Stimulated activated CD4-positive, alpha-beta T cell treated with anti-CD3 and anti-CD28 coated beads, TNF-alpha, amount 100 ng/mL, for 1 hour (primary cell): Measurements from ENCODE around the gene RERE.

Source experiments
- DNase-seq, 3 donors: peaks; one replicate each; pipeline ENCODE4 v3.0.0-alpha.2; 2020; ENCODE audit warnings: low read depth in 3 of 3, low spot score in 1 of 3

Gene RERE

DNA sequence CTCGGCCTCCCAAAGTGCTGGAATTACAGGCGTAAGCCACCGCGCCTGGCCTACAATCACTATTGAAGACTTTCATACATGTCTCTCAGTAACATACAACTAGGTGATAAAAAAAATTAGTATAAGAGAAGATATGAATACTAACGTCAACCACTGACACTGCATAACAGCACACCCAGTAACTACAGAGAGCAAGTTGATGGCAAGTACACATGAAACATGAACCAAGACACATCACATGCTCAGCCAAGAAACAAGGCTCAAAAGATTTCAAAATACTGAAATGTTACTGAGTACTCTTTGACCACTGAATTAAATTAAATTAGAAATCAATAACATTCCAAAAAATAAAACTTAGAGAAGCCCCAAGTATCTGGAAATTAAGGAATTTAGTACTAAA, 331.4 kb downstream of the RERE start:
- DNase-seq: no peak

DNA sequence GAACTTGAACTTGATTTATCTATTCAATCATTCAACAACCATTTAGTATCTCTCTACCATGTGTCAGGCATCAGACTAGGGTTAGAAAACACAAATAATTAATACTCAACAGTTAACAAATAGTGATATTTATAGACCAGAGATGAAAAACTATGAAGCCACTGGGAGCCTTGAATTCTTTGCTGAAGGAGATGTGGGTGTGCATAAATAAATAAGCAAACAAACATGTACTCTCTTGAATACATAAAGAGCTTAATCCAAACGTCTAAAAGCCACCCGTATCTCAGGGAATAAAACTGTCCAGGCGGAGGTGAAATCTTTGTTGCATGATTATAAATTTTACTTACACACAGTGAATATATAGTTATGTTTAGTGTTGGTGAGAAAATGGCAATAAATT, 333.9 kb downstream of the RERE start:
- no peak for DNase-seq

DNA sequence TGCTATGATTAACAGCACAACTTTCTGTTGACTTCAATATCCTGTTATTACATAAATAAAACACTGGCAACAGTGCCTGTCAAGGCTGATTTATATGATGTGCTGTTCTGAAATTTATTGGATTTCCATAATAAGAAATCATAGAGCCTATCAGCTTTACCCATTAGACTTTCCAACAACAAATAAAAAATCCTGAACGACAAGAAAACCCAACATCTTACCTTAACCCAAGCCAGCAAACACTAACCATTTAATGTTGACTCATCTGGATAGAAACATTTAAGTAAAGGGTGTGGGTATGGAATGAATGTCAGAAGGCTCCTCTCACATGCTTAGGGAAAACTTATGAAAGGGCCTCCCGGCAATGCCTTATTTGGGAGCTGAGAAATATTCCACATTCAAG, 334.5 kb downstream of the RERE start:
- no peak for DNase-seq

DNA sequence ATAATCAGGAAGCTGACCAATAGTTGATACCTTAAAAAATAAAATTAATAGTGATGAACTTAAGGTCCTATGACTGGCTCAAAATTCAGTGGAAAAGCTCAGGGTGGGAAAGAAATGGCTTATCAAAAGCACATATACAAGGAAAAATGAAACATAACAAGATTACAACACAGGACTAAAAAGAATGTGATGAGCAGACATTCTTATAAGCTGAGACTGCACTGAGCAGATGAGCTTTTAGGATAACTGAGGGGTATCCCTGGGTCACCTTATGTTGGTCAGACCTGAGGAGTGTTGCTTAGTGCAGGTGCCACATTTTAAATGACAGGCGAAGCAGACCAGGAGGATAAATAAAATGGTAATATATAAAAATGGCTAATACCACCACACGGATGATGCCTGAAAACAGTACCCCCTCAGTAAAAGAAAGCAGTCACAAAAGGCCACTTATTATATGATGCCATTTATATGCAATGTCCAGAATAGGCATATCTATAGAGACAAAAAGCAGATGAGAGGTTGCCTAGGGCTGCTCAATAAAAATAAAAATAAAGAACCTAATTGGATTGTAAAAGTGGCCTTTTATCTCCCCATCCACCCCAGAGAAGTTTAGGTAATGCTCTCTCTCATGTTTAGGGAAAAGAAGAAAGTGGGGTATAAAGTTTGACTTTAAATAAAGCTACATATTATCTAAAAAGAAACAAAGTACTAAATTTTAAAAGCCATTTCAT, 335.6 kb downstream of the RERE start:
- no peak for DNase-seq

DNA sequence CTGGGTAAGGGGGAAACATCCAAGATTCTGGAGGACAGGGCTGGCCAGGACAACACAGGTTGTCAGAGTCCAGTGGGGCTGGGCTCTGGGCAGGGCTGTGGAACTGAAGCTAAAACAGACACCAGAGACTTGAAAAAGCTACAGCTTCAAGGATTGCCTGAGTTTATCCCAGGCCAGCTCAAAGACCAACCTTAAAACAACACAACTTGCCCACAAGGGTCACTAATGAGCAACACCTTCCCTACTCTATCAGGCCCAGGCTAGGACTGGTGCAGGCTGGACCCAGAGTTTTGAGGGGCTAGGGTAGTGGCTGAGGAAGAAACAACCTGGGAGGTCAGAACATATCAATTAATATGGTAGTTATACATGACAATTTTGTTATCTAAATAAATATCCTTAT, 338.9 kb downstream of the RERE start:
- no peak for DNase-seq

DNA sequence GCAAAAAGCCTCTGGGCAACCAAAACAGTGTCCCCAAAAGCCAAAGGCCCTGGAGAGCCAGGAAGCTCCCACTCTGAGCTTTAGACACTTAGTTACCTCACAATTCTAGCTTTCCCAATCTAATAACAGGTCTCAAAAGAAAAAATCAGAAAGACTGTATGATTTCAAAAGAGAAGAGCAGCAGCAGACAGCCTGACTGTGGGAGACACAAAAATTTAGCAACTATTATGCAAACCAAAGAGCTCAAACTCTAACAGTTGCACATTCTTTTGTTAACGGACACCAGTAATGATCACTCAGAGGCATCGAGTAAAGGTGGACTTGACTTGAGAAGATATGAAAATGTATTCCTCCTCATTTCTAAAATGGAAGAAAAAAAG, 339.5 kb downstream of the RERE start:
- no peak for DNase-seq

DNA sequence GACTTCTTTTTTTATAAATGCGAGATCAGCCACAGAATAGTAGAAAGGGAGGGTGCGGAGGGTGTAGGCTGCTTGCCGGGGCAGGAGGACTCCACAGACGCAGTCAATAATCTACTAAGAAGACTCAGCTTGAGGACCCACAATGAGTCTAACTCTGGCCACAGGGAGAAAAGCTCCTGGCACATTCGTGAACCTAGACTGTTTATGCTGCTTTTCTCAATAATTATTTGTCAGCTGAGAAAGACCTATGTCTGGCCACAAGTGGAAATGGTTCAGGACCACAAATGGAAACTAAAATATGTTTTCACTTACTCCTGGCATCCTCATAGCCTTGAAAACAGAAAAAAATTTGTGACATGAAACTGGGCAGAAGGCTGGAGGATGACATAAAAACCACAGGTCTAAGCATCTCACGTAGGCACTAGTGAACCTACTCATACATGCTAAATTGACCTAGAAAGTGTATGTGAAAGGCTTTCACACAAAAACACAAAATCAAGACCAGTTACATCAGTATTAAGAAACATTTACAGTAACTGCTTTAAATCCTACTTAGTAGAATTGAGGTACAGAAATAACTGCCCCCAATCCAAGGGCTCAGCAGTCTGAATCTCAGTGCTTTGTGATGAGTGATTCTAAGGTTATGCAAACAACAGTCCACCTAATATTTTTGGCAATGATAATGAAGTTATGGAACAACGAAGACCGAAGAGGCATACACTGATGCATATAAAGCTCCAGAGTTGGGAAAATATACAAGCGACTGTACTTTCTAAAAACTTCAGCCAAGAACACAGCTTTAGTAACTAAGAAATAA, 340.1 kb downstream of the RERE start:
- DNase-seq: no peak

DNA sequence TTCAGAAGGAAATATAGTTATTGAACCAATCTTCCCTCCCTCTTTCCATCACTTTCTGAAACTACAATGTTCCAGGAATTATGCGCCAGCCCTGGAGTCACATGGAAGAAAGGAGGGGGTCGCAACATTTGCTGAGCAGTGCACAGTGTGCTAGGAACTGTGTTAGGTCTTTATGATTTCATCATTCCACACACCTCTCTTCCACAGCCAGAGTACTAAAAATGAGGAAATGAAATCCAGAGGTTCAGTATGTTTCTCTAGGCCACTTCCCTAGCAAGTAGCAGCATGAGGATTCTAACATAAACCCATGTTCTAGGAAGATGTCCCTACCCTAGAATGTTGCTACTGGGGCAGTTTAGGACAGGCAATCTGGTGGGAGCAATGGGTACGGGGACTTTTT, 341.4 kb downstream of the RERE start:
- no peak for DNase-seq

DNA sequence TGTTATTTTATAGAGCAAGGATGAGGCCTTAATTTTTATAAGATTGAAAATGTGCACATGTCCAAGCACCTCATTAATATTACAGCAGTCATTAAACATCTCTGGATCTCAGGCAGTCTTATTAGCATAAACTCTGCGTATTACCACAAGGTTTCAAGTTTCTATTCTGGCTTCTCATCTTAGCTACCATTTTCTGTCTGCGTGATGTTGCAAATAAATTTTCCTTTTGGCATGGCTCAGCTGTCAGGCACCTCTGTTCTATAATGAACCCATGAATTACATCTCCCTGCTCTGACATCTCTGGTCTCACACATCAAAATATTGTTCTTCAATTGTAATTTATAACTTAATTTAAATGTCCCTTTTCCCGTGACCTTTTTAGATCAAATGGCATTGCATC, 343.1 kb downstream of the RERE start:
- DNase-seq: no peak

DNA sequence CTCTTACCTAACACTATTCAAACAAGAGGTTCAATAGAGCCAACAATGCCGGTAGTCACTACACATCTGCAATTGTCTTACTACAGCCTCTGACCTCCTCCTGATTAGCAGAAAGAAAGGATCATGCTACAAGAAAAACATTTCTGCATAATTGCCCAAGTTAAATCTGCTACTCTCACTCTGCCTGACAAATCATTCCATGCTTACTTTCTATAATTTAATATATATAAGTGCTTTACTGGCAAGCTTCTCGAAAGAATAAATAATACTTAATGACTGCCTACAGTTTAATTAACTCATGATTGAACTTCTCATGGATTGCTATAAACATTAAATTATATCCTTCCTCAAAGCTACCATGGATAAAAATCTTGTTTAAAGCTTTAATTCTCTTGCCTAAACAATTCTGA, 343.5 kb downstream of the RERE start:
- DNase-seq: no peak

DNA sequence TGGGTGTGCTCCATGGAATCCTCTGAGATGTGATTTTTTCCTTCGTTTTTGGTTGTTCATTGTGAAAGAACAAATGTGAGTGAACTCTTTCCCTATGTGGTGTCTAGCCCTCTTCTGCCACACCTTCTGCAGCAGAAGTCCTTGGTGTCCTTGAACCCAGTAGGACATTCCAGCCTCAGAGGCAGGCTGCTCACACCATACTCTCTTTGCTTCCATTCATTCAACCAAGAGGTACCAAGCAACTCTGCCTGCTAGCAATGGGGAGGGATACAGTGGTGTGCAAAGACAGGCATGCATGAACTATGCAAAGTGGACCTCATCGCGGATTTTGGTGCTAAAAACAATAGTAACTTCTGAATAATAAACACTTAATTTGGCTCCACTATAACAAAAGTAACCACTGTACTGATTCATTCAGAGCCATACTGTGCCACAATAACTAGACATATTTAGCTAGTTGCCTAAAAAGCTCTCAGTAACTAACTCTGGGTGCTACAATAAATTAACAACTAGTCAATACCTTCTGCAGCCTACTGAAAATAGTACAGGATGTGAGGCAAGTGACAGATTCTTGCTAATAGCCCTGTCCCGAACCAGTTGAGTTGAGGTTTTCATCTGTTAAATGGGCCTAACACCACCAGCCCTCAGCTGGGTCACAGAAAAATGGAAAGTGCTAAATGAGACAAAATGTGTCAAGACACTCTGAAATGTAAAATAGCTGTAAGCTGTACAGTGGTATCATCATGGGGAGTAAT, 344.1 kb downstream of the RERE start:
- no peak for DNase-seq

DNA sequence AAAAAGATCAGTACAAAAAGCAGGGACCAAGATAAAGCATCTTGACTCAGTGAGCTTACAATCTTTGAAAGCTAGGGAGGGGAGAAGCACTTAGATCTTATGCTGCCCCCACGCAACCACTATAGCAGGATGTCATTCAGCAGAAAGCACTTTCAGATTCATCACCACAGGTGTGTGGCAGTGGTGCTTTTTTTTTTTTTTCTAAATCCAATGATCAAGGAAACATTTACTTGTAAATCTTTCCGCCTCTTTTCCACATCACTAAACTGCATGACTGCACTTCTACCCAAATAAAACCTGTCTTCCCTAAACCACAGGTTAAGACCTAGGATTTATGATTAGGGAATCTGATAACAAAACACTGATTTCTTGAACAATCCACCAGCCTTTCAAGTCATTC, 344.8 kb downstream of the RERE start:
- DNase-seq: no peak

DNA sequence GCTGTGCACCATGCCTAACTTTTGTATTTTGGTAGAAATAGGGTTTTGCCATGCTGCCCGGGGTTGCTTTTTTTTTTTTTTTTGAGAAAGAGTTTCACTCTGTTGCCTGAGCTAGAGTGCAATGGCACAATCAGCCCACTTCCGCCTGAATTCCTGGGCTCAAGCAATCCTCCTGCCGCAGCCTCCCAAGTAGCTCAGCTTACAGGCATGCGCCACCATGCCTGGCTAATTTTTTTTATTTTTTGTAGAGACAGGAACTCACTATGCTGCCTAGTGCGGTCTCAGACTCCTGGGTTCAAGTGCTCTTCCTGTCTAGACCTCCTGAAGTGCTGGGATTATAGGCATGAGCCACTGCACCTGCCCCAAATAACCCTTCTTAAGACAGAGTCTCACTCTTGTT, 346.0 kb downstream of the RERE start:
- DNase-seq: no peak

DNA sequence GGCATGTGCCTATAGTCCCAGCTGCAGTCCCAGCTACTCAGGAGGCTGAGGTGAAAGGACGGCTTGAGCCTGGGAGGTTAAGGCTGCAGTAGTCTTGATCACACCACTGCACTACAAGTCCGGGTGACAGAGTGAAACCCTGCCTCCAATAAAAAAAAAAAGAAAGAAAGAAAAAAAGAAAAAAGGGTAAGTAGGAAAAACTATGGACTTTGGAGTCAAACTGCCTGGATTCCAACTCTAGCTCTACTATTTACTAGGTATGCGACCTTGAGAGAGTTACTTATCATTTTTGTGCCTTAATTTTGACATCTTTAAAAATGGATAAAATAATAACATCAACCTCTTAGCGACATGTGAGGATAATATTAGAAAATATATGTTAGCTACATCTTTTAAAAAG, 348.7 kb downstream of the RERE start:
- no peak for DNase-seq

DNA sequence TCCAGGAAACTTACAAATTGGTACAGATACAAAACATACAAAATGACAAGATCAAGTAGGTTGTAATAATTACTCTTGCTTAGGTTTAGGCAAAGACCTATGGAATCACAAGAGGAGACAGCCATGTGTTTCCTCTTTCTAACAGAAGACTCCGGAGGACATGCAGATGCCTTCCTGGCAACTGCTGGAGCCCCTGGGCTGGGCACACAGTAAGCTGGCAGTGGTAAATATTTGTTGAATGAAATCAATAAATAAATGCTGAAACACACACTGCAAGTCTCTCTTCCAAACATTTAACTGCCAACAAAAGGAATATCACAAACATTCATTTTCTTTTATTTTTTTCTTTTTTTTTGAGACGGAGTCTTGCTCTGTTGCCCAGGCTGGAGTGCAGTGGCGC, 350.1 kb downstream of the RERE start:
- DNase-seq: no peak

DNA sequence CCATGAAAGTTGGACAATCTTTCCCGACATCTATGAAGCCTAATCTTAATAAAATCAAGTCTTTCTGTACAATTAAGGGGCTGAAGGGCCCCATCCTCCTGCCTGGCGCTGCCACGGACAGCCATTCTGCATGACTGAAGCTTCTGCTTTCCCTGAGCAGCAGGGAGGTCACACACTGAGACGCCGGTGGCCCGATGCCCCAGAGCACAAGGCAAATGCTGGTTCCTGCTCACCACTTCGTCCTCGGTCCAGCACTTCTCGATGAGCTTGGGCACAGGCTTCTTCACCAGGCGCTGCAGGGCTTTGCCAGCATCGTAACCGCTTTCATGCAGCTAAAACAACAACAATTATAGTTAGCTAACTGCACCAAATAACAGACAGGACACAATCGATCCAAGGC, 351.7 kb downstream of the RERE start:
- no peak for DNase-seq

DNA sequence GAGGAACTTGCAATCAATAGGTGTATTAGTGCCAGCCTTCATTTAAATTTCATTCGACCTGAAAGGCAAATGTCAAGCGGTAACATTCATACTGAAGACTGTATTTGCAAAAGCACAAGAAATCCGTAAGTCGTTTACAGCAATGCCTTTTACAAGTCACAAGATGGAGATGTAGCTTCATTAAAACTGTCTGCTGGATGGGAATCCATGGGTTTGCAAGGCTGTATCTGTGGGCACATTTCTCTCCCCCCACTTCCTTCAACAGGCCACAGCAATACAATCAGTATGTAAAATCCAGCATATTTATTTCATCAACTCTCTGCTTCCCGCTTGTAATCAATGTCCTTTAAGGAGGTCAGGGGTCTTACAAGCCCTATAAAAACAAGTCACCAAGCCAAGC, 352.4 kb downstream of the RERE start:
- DNase-seq: no peak

DNA sequence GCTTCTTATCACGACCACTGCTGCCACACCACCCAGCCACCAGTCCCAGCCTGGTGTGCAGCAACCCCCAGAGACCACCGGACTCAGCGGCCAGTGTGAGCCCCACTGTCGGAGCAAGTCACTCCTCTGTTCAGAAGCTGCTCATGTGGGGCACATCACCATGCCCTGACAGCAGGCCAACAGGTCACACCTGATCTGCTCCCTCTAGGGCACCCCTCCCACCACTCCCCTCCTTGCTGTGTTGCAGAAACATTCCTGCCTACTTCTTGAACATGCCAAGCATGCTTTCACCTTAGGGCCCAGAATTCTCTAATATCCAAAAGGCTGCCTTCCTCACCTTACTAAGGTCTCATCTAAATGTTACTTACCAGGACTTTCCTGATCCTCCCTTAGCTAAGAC, 353.1 kb downstream of the RERE start:
- no peak for DNase-seq

DNA sequence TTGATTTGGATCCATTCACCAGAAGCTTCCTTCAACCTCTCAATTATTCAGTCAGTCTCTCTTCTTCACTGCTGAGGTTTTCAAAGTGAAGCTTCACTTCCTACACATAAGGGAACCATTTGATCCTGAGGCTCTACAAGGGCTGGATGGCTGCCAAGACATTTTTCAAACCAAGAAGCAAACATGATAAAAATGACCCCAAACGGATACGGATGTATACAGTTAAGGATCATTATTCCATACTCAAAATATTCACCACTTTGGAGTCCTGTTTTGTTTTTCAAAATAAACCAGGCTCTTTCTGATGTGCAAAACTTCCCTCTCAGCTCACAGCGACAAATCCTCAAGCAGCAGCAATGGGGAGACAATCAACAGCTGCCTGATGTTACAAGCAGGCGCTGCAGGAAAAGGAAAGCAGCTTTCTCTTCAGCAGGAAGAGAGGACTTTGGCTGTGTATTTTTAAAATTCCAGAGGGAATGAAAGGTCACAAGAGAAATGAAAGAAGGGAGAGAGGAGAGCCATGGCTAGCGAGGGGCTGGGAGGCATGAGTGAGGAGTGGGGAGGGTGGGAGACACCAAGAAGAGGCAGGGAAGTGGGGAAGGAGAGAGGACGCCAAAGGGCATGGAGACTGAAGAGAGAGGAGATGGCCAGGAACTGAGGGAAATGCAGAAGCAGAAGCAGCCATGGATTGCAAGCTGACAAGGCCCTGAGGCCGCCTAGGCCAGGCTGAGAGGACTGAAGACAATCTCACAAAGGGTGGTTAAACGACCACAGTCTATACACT, 354.1 kb downstream of the RERE start:
- no peak for DNase-seq

DNA sequence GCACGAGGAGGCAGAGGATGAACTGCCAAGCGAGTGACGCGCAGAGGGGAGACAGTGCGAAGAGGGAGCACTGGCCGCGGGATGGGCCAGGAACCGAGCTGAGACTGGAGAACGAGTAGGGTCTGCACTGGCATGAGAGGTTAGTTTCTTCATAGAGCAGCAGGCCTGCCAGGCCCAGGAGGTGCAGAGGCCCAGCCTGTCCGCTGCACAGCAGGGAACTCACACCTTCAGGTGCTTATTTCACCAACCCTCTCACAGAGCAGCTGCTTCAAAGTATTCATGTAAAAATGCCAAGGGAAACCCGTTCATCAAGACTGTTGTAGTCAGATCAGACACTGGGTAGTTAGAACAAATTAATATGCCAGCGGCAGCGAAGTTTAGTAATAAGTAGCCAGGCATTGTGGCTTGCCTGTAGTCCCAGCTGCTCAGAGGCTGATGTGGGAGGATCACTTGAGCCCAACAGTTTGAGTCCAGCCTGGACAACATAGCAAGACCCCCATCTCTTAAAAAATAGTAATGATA, 355.0 kb downstream of the RERE start:
- DNase-seq: no peak
